GM12892 (cell line): ENCODE results near the gene SETX.

Source experiments
- POLR2A ChIP-seq: IDR thresholded peaks from 2 replicates; pipeline ENCODE4 v1.6.1; 2011; ENCODE audit warnings: low read depth, low read length, control low read depth
- TAF1 ChIP-seq: IDR thresholded peaks from 2 replicates; pipeline ENCODE4 v1.6.1; 2011; ENCODE audit warnings: low read depth, mild to moderate bottlenecking, control low read depth, low read length, borderline replicate concordance

DNA sequence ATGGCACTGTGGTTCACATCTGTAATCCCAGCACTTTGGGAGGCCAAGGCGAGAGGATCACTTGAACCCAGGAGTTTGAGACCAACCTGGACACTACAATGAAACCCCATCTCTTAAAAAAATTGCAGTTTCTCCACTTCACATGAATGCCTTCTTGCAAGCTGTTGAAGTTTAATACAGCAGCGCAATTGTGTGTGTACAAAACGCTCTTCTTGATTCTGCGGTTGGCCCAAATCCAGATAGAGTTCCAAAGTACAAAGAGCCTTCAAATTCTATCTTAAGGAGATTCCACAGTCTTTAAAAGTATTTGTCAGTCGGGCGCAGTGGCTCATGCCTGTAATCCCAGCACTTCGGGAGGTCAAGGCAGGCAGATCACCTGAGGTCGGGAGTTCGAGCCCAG lies 9.3 kb upstream of the SETX start:
- no peak for TF ChIP-seq POLR2A
- no peak for TF ChIP-seq TAF1
